Dedifferentiated amniotic fluid mesenchymal stem cell (primary cell): ENCODE measurements around the gene SERPINA4.
A peak's percentile ranks its signal among the peaks of the same experiment; 100 is the strongest.

Experiments
- DNase-seq: peaks from one replicate; pipeline ENCODE4 v3.0.0-alpha.2; 2016; ENCODE audit errors: extremely low spot score

SERPINA4 gene, protein sequence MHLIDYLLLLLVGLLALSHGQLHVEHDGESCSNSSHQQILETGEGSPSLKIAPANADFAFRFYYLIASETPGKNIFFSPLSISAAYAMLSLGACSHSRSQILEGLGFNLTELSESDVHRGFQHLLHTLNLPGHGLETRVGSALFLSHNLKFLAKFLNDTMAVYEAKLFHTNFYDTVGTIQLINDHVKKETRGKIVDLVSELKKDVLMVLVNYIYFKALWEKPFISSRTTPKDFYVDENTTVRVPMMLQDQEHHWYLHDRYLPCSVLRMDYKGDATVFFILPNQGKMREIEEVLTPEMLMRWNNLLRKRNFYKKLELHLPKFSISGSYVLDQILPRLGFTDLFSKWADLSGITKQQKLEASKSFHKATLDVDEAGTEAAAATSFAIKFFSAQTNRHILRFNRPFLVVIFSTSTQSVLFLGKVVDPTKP

DNA sequence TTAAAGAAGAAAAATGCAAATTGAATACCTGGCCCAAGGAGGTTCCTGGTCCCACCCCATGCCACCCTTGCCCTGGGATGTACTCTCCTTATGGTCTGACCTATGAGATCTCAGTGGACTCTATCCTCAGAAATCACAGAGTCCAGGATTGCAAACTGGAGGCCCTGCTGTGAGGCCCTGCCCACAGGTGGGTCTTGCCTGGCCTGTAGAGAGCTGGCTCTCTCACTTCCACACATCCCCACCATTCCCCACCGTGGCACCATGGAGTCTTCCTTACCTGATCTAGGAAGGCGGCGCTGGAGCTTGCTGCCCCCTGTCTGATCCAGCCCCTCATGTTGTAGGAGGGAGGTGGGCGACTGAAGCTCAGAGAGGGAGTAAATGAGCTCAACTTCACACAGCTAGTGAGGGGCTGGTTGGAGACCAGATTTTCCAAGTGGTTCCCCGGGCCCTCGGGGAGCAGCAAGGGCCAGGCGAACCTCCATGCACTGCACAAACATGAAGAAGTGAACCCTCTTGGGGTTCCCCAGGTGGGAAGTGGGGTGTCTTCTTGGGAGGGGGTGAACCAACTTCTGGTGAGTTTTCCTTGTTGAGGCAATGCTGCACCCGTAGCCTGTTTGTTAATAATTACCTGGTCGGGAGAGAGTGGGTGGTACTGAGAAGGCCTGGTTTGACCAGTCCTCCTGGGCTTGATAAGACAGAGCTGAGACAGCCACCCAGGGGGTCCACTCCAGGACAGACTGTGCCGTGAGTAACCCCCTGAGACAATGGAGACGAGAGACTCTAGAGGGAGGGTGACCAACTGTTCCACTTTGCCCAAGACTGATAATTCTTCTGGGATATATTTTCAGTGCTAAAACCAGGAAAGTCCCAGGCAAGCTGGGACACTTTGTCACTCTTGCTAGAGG lies at the start of gene SERPINA4:
TSS of gene SERPINA4 (plus strand) at position 692 of the 905 bp plus-strand sequence. CDS start 2,041 bp downstream, outside the sequence.
- no peak for DNase-seq

DNA sequence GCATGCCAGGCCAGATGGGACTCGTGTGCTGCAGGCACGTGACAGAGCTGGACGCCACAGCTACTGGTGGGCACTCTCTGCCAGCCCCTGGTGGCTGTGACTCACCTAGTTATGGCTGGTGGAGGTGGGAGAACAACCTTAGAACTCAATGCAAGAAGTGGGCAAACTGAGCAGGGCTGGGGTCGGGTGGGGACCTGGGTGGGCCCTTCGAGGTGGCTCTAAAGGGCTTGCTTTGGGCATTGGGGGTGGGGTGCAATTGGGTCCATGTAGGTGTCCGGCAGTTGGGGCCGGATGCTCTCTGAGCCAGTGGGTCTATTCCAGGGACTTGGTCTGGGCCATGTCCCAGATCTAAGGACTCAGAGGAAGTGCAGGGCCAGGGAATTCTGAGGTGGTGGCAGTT lies 46.9 kb upstream of the SERPINA4 start:
- DNase-seq: no peak

DNA sequence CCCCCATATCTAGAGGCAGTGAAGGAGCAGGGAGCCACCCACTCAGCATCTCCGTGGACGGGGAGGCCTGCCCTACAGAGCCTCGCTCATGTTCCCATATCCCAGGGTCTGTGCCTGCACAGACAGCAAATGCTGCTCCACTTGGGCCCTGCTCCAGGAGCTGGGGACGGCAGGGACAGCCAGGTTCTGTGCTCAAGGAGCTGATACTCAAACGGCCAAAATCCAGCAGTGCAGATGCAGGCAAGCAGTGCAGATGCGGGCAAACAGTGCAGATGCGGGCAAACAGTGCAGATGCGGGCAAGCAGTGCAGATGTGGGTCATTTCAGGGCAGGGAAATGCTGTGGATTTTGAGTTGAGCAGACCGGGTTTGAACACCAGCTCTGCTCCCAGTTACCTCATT lies 45.8 kb upstream of the SERPINA4 start:
- DNase-seq: no peak

DNA sequence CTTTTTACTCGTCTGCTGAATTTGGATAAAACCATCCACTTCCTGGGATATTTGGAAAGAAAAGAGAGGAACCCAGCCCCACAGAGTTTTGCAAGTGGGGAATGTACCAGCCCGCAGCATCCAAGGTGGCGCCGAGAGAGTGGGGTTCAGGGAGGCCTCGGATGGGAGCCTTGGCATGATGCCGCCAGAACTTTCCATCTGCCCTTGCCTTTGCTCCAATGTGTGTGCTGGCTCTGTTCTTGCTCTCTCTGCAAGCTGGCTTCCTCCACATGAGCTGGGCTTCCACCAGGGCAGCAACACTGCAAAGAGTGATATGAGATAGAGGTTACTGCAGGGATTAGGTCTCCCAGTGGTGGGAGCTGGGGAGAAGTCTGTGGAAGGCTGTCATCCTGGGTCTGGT lies 45.4 kb upstream of the SERPINA4 start:
- DNase-seq: no peak

DNA sequence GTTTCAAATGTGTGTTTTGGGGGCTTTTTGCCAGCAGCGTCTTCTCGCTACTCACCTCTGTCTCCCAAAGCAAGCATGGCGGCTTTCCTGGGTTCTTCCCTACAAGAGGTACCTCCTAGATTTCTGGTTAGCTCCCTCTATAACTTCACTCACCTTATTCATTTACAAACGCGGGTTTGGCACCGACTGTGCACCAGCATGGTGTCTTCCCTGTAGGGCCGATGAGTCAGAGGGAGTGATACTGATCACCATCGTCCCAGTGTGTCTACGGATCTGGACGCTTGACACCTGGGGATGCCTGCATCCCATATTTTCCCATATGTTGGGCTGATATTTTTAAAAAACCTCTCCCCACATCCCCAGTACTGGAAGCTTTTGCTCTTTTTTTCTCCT lies 44.0 kb upstream of the SERPINA4 start:
- DNase-seq: no peak

DNA sequence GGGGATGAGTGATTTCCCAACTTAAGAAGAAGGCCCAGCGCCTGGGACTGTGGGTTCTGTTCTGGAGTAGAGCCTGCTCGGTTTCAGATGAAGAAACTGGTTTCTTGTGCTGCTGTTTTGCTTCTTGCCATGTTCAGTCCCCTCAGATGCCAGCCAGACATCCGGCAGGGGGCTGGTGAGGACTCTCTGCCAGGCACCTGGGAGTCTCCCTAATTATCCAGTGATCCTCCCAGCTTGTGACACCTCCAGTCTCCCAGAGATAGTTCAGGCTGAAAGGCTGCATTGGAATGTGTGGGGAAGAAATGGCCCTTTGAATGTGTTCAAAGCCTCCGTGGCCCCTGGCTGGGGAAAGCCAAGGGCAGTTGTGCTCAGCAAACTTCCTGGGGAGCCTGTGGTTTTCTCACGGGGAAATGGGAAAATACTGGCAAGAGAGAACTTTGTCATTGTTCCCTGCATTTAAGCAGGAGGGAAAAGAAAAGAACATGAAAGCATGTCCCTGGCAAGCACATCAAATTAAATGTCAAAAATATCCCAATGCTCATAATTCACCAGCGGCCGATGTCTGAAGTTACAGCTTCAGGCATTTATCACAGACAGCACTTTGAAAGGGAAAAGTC lies 43.5 kb upstream of the SERPINA4 start:
- no peak for DNase-seq

DNA sequence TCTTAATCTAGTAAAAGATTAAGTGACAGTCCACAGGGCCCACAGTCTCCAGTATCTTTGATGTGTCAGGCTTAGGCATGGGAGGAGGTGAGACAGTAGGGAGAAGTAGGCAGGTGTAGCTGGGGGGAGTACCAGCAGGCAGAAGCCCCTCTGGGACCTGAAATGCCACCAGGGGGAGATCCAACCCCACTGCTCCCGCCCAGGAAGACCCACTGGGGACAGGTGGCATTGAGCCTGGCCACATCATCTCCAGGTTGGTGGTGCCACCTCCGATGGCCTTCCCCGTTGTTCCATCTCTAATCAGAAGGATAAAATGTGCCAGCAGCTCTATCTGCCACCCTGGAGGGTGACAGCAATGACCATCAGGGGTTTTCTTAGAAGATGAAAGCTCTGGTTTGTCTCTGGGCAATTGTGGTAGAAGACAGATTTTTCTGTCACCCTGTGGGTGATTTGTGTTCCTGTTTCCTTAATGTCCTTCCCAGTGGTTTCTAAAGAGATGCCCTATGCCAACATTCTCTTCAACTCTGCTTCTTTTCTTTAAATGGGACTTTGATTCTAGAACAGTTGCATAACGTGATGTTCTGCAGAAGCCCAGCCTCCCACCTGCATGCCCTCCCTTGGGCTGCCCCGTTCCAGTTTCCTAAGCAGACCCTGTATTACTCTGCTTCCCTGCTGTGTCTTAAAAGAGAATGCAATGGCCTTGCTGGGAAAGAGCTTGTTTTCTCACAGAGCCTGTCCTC lies 39.7 kb upstream of the SERPINA4 start:
- no peak for DNase-seq

DNA sequence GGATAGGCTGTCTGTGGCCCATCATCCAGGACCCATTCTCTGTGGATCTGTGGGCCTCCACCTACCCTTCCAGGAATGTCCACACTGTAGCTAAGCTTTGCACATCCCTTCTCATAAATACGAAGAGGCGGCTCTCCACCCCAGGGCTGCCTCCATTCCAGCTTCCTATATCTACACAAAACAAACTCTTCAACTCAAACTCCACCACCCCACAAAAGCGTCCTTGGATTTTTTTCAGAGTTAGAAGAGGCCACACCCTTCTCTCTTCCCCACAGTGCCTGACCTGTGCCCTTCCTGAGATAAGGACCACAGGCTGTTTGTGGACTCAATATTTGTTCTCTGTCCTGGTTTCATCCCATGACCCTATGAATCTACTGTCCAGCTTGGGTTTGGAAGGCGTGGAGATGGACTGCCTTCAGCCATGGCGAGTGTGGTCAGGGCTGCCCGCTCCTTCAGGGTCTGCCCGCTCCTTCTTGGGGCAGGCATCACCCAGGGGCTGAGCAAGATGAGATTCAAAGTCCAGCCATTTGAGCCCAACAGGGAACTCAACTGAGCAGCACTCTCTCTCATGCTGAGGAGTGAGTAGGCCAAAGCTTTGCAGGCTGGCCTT lies 39.0 kb upstream of the SERPINA4 start:
- DNase-seq: no peak

DNA sequence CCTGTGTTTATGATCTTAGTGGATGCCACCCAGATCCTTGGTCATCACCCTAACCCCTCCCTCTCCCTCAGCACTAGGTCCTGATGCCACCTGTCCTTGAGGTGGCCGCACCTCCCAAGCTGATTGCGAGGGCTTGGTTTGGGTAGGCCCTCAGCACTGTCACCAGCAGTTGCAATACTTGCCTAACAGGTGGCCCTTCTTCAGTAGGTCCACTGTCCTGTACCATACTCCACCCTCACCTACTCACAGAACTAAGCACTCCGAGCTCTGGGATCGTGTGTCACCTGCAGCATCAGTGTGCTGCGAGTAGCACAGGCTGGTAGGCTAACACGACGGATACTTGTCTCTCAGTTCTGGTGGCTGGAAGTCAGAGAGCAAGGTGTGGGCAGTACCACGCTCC lies 38.0 kb upstream of the SERPINA4 start:
- DNase-seq: no peak

DNA sequence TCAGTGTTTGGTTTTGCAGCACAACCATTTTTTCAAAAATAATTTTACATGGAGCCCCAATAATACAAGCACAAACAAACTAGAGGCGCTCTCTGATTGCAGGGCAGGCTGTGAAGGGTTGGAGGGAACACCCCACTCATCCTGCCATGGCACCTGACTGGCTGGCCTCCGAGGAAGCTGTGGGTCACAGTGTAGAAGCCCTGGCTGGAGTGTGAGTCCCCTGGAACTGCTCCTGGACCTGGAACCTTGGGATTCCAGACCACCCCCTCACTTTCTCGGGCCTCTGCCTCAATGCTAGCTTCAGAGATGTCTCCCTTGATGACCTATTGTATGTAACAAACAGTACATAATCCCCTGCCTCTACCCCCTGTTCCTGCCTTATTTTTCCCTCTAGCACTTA lies 37.1 kb upstream of the SERPINA4 start:
- DNase-seq: no peak

DNA sequence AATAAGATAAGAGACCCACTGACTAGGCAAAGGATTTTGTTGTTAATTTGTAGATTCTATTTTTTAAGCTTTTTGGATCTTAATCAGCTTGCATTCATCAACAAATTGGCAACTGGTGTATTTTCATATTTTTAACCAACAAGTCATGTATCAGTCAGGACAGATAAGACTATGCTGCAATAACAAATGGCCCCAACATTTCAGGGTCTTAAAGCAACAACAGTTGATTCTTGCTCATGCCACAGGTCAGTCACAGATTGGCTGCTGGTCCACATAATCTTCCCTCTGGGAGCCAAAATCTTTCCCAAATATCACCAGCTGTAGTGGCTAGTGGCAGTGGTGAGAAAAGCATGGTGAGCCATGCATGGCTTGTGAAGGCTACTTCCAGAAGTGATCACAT lies 30.1 kb upstream of the SERPINA4 start:
- no peak for DNase-seq

DNA sequence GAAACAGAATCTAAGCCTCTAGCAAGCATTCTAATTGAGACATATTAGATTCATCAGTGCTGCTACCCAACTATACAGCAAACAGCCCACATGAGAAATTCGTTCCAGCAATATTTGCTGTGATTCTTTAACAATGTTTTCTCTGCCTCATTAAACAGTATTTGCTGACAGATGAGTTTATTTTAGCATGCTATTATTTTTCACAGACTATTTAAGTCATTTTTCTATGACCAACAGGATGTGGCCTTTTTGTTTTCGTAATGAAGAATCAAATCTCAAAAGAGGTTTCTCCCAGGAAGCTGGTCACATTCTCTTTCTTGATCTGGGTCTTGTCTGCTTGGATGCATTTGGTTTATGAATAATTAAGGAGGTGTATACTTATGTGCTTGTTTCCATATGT lies 28.8 kb upstream of the SERPINA4 start:
- no peak for DNase-seq

DNA sequence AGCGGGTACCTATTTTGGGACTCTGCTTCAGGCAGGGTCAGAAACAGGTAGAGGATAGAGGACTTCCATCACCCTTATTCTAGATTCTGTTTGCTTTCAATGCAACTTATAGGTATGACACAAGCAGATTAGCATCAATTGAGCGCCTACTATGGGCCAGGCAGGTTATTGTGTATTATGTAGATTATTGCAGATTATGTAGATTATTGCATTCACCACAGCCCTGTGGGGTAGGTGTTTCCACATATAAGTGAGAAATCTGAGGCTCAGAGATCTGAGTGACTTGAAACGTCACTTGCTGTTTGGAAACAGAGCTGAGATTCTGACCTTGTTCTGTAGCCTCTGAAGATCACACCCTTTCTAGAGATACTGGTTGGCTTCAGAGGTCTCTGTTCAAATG lies 25.7 kb upstream of the SERPINA4 start:
- no peak for DNase-seq

DNA sequence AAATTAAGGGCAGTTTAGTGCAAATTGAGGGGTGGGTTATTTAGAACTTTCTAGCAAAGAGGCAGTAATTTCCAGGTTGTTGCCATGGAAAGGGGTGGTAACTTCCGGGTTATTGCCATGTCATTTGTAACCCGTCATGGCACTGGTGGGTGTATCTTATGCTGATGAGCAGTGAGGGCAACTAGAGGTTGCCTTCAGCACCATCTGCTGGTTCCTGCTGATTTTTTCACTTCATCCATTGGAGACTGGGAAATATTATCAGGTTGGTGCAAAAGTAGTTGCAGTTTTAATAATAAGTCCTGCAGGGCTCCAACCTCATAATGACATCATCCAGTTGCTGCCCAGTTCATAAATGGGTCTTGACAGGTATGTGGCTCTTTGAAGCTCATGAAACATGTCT lies 24.4 kb upstream of the SERPINA4 start:
- no peak for DNase-seq

DNA sequence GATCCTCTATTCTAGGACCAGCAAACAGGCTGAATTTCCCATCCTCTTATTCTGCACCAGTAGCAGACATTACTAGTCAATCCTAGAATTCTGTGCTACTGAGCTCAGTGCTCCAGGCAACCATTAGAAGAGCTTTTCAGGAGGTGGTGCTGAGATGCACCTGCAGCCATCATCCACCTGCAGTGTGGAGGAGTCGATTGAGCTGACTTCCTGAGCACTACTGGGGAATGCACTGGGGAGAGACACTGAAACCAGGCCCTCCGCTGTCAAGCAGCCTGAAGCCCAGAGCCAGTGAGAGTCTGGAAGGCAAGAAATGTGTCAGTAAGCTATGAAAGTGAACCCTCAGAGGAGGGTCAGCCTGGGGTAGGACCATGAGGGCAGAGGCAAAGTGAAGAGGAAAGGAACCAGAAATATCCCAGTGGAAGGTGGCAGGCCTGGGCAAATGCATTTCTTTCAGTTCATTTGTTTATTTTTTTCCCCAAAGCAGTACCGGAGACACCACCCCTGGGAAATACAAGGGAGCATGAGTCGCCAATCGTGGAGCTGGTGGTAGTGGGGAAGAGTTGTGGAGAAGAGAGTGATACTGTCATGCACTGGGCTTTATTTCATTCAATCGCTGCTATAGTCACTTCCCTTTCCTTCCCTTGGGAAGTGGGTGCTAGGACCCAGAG lies 23.0 kb upstream of the SERPINA4 start:
- DNase-seq: no peak

DNA sequence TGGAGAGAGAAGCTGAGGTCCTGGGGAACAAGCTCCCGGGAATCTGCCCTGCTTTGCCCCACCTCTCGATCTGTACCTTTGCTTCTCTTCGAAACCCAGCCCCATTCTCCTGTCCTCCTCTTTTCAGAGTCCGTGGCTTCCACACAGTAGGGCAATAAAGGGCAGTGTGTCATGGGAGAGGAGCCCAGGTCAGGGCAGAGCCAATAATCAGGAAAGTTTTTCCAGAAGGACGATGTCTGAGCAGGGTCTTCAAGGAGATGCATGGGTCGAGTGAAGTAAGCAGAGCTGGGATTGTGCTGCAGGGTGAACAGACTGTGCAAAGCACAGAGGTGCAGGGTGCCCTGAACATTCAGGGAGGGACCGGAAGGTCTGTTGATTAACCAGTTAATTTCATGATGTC lies 22.1 kb upstream of the SERPINA4 start:
- DNase-seq: no peak

DNA sequence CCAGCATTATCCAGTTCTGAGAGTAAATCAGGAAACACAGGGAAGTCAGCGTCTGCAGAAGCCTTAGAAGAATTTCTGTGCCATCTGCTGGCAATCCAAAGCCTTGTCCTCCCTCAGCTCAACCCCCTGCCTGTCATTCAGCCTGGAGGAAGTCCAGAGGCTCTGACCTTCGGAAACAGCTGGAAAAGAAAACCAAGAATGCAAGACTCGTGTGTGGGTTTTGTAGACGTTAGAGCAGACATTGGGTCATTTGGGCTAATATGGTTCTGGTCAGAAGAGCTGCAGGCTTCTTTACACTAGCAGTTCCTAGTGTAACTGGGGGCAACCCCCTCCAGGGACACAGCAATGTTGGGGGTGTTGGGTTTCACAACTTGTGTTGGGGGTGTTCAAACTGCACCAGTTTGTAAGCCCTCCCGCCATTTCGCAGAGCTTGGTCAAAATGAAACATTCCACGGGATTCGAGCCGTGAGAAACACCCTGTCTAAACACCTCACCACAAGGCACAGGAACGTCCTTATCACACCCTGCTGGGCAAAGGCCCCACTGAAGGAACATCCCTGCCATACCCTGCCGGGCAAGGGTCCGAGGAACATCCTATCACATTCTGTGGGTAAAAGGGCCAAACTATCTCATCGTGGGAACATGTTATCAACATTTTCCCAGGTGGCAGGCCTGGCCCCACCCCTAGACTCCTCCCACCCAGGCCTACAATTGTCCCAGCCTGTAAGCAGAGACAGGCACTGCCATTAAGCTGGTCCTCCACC lies 21.0 kb upstream of the SERPINA4 start:
- peak; percentile 26 for DNase-seq

DNA sequence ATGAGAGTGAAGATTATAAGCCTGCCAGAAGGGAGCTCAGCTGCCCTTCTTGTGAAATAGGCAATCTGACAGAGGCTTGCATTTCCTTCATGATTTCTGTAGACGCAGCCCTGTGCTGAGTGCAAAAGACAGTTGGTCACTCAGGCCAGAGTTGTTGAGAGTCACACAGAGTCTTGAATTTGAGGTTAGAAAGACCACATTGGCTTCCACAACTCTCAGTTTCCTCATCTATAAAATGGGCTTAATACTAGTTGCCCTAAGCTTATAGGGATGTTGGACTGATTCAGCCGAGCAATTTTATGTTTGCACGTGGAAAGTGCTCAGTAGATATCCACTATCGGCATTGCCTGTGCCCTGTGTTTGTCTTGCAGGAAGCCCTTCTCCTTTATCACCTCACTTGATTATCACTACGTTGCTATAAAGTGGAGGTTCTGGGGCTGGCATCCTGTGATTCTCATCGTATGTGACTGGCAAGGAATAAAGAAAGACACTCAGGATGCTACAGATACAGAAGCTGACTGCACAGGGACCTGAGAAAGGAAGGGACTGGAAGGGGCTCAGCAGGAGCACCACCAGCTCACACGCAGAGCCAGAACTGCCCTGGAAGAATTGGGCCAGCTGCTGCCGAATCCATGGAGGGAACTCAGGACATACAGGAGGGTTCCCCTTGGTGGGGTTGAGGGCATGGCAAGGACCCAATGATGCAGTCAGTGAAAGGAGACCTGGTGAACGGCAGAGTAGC lies 19.8 kb upstream of the SERPINA4 start:
- no peak for DNase-seq

DNA sequence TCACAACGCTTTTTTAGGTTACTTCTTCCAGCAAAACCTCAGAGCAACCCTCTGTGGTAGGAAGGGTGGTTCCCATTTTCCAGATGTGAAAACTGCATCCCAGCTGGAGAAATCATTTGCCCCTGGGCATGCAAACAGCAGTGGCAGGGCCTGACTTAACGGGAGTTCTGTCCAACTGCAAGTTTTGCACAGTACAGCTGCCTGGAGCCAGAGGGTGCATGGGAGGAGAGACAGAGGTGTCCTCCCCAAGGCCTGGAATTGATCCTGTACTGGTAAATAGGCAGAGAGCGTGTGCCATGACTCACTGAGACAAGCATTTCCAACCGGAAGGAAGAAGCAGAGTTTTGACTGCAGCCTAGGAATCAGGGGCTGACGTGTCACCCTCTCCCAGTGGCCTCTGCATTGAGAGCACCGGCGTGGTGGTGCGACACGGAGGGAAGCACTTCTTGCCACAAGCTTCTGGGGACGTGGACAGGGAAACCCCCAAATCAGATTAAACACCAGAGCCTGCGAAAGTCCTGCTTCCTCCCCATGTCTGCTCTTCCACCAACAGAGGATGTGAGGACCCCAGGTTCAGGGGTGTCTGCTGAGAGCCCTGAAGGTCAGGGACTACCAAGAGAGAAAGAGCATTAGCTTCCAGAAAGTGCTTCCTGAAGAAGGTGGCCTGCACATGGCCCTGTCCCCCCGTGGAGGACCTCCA lies 19.0 kb upstream of the SERPINA4 start:
- peak; percentile 30 for DNase-seq
